Measurements from ENCODE around the gene OSER1. TPM values are rescaled to one million over a fixed set of nuclear protein-coding genes. Genes with fewer than 3 reads are reported as not detected.

Gene OSER1
- total RNA-seq, 1 donor from 2014 or later, result 28.0 TPM

GRCh38 chr20:44176833-44177534 is 33.6 kb downstream of the OSER1 start:
- Histone ChIP-seq H3K4me1 (peaks cover 6% of the 10 kb centered on the region), H3K4me3 (no peak overlapping the region), H3K27me3 (no peaks in the 10 kb centered on the region), H3K9me3 (no peaks in the 10 kb centered on the region), H3K36me3 (no peaks in the 10 kb centered on the region), H3K27ac (no peak overlapping the region)
- TF ChIP-seq POLR2AphosphoS5 (IDR thresholded peaks at IDR 0.05; ENCODE audit: insufficient read depth in 1 of 2, low read depth in 1 of 2) (no peak), POLR2A (IDR thresholded peaks at IDR 0.05) (no peak), CTCF (IDR thresholded peaks at IDR 0.05) (no peak)
- no peak for DNase-seq (ENCODE audit: extremely low spot score in 2 of 2)
- intact Hi-C loops (cut with DNase I), result no loop called here

GRCh38 chr20:44174996-44175765 is 35.4 kb downstream of the OSER1 start:
- no peaks in the 10 kb centered on the region for H3K36me3 ChIP-seq
- H3K27ac ChIP-seq, result no peak overlapping the region
- no peaks in the 10 kb centered on the region for H3K27me3 ChIP-seq
- no peak for TF ChIP-seq POLR2A (IDR thresholded peaks at IDR 0.05)
- DNase-seq (ENCODE audit: extremely low spot score in 2 of 2), result no peak
- H3K4me3 ChIP-seq, result no peak overlapping the region
- H3K4me1 ChIP-seq, result peaks cover 6% of the 10 kb centered on the region
- no peaks in the 10 kb centered on the region for H3K9me3 ChIP-seq
- intact Hi-C loops (cut with DNase I), result no loop called here

GRCh38 chr20:44173846-44174245 is 36.7 kb downstream of the OSER1 start:
- Histone ChIP-seq H3K9me3 (no peaks in the 10 kb centered on the region), H3K27ac (no peak overlapping the region), H3K27me3 (no peaks in the 10 kb centered on the region), H3K36me3 (no peaks in the 10 kb centered on the region), H3K4me1 (peaks cover 6% of the 10 kb centered on the region), H3K4me3 (no peak overlapping the region)
- intact Hi-C loops (cut with DNase I), result no loop called here
- no peak for DNase-seq (ENCODE audit: extremely low spot score in 2 of 2)
- no peak for TF ChIP-seq POLR2AphosphoS5 (IDR thresholded peaks at IDR 0.05; ENCODE audit: insufficient read depth in 1 of 2, low read depth in 1 of 2)
- TF ChIP-seq CTCF (IDR thresholded peaks at IDR 0.05), result no peak

GRCh38 chr20:44173116-44173515 is 37.5 kb downstream of the OSER1 start:
- no peaks in the 10 kb centered on the region for H3K27me3 ChIP-seq
- H3K9me3 ChIP-seq, result no peaks in the 10 kb centered on the region
- no peaks in the 10 kb centered on the region for H3K36me3 ChIP-seq
- intact Hi-C loops (cut with DNase I), result no loop called here
- no peak overlapping the region for H3K4me3 ChIP-seq
- H3K4me1 ChIP-seq, result peaks cover 6% of the 10 kb centered on the region
- no peak overlapping the region for H3K27ac ChIP-seq
- DNase-seq (ENCODE audit: extremely low spot score in 2 of 2), result no peak
- TF ChIP-seq CTCF (IDR thresholded peaks at IDR 0.05) (no peak), POLR2AphosphoS5 (IDR thresholded peaks at IDR 0.05; ENCODE audit: insufficient read depth in 1 of 2, low read depth in 1 of 2) (no peak), POLR2A (IDR thresholded peaks at IDR 0.05) (no peak)

GRCh38 chr20:44172572-44172950 is 38.0 kb downstream of the OSER1 start:
- Histone ChIP-seq H3K9me3 (no peaks in the 10 kb centered on the region), H3K27ac (no peak overlapping the region), H3K4me3 (no peak overlapping the region), H3K36me3 (no peaks in the 10 kb centered on the region), H3K4me1 (peaks cover 6% of the 10 kb centered on the region), H3K27me3 (no peaks in the 10 kb centered on the region)
- no peak for DNase-seq (ENCODE audit: extremely low spot score in 2 of 2)
- TF ChIP-seq POLR2A (IDR thresholded peaks at IDR 0.05) (no peak), CTCF (IDR thresholded peaks at IDR 0.05) (no peak), POLR2AphosphoS5 (IDR thresholded peaks at IDR 0.05; ENCODE audit: insufficient read depth in 1 of 2, low read depth in 1 of 2) (no peak)
- intact Hi-C loops (cut with DNase I), result no loop called here

Measured in vagina (tissue), 2 donors.